Sigmoid colon (tissue), 7 donors: ENCODE measurements around the gene EHD4. TPM values are rescaled to one million over a fixed set of nuclear protein-coding genes. Genes with fewer than 3 reads are reported as not detected.

ENCODE experiments used
- DNase-seq: peaks from one replicate; pipeline ENCODE4 v3.0.0-alpha.2; 2019
- H3K27ac ChIP-seq, 4 donors: fragments of 200-600 bp; sonication (generic); one replicate each; pipeline ENCODE4 v1.5.1; 2016 to 2019; ENCODE audit warnings: mild to moderate bottlenecking in 1 of 4
- H3K27me3 ChIP-seq, 3 donors: fragments of 200-600 bp; sonication (generic); one replicate each; pipeline ENCODE4 v1.5.1; 2019; ENCODE audit warnings: mild to moderate bottlenecking in 1 of 3
- H3K36me3 ChIP-seq, 4 donors: fragments of 200-600 bp; sonication (generic); one replicate each; pipeline ENCODE4 v1.5.1; 2016 to 2019
- H3K4me1 ChIP-seq, 4 donors: fragments of 200-600 bp; sonication (generic); one replicate each; pipeline ENCODE4 v1.5.1; 2017 to 2019
- H3K4me3 ChIP-seq, 4 donors: fragments of 200-600 bp; sonication (generic); one replicate each; pipeline ENCODE4 v1.5.1; 2017 to 2019; ENCODE audit warnings: mild to moderate bottlenecking in 2 of 4, moderate library complexity in 1 of 4
- H3K9me3 ChIP-seq, 4 donors: fragments of 200-600 bp in 3 of 4; sonication (generic) in 3 of 4; one replicate each; pipeline versions ENCODE4 v1.5.1 to v1.6.1; 2013 to 2019
- CTCF ChIP-seq, 4 experiments: fragments of 450-650 bp in 3 of 4; fragments of 200-600 bp in 1 of 4; IDR thresholded peaks; one replicate each; pipeline ENCODE4 v1.5.1; 2016 to 2019; ENCODE audit warnings: antibody characterized with exemption in 4 of 4, mild to moderate bottlenecking in 3 of 4, moderate library complexity in 2 of 4
- EP300 ChIP-seq, 4 donors: sonication (generic); formaldehyde crosslinking; IDR thresholded peaks; one replicate each; pipeline ENCODE4 v1.6.1; 2017; ENCODE audit warnings: antibody characterized with exemption in 4 of 4
- POLR2A ChIP-seq, 2 donors: fragments of 450-650 bp; IDR thresholded peaks; one replicate each; pipeline ENCODE4 v1.6.1; 2016; ENCODE audit warnings: antibody characterized with exemption in 2 of 2, mild to moderate bottlenecking in 2 of 2, moderate library complexity in 2 of 2
- POLR2AphosphoS5 ChIP-seq, 4 donors: sonication (generic); formaldehyde crosslinking; IDR thresholded peaks; one replicate each; pipeline ENCODE4 v1.6.1; 2017; ENCODE audit warnings: antibody characterized with exemption in 4 of 4
- WGBS, 2 donors: extraction: QIAGEN DNeasy Blood & Tissue Kit; methylation state at CpG; one replicate each; pipeline ENCODE4 v1.1.7; 2013; 5-methylcytosine and 5-hydroxymethylcytosine counted together
- intact Hi-C: fragments of 100-400 bp; cut with DNase I; formaldehyde crosslinking; loops from one replicate; pipeline ENCODE4 v1.15.1; 2023
- polyA plus RNA-seq, 3 donors: library from polyadenylated mRNA; stranded (reverse); fragments of 200-250 nt; gene quantifications; one replicate each; pipeline ENCODE4 v1.2.3, GENCODE V29; 2013
- total RNA-seq, 4 donors: library from RNA; depleted of rRNA; stranded (reverse); fragments of >200 nt; gene quantifications; one replicate each; pipeline ENCODE4 v1.1.0, GENCODE V29; 2016
- donor health status: healthy with polysubstance abuse.
- donor health status: Bipolar disorder and iron deficiency.
- donor health status: healthy.

EHD4 gene
- total and polyA plus RNA-seq, 7 donors, result 8.9 to 37.0 (median 13.0) TPM

GRCh38 chr15:41993472-41994170 lies 21.3 kb upstream of the EHD4 start:
- H3K36me3 ChIP-seq, result no peaks in the 10 kb centered on the region
- no peak overlapping the region for H3K4me3 ChIP-seq
- H3K27ac ChIP-seq, result no peak overlapping the region
- 90 to 92% methylated on average over 11 of the region's 11 CpGs for WGBS, 2 donors
- no peak for DNase-seq
- H3K4me1 ChIP-seq, result no peaks in the 10 kb centered on the region
- H3K27me3 ChIP-seq, result peaks cover 0 to 12% (median 0%) of the 10 kb centered on the region in 3 donors
- intact Hi-C loops, result no loop called here
- H3K9me3 ChIP-seq, result no peaks in the 10 kb centered on the region
- TF ChIP-seq CTCF (IDR thresholded peaks at IDR 0.05) (no peak), POLR2AphosphoS5 (IDR thresholded peaks at IDR 0.05) (no peak), POLR2A (IDR thresholded peaks at IDR 0.05) (no peak), EP300 (IDR thresholded peaks at IDR 0.05) (no peak)

- no peak for DNase-seq
- TF ChIP-seq POLR2AphosphoS5 (IDR thresholded peaks at IDR 0.05), result no peak
- TF ChIP-seq CTCF (IDR thresholded peaks at IDR 0.05), result no peak
- no peak for TF ChIP-seq POLR2A (IDR thresholded peaks at IDR 0.05)
- no peak for TF ChIP-seq EP300 (IDR thresholded peaks at IDR 0.05)
- intact Hi-C loops, result no loop called here
- 91 to 94% methylated on average over 7 of the region's 7 CpGs for WGBS, 2 donors
- no peaks in the 10 kb centered on the region for H3K4me1 ChIP-seq
- no peak overlapping the region for H3K27ac ChIP-seq
- H3K4me3 ChIP-seq, result no peak overlapping the region
- H3K9me3 ChIP-seq, result no peaks in the 10 kb centered on the region
- peaks cover 0 to 12% (median 0%) of the 10 kb centered on the region in 3 donors for H3K27me3 ChIP-seq
- H3K36me3 ChIP-seq, result no peaks in the 10 kb centered on the region
Observed at GRCh38 chr15:41992803-41993190, 20.4 kb upstream of the EHD4 start.

- no peaks in the 10 kb centered on the region for H3K9me3 ChIP-seq
- WGBS, 2 donors, result 92 to 93% methylated on average over 18 of the region's 18 CpGs
- H3K4me1 ChIP-seq, result no peaks in the 10 kb centered on the region
- no peak overlapping the region for H3K4me3 ChIP-seq
- intact Hi-C loops, result no loop called here
- no peaks in the 10 kb centered on the region for H3K36me3 ChIP-seq
- no peak for DNase-seq
- peaks cover 0 to 12% (median 0%) of the 10 kb centered on the region in 3 donors for H3K27me3 ChIP-seq
- H3K27ac ChIP-seq, result no peak overlapping the region
- TF ChIP-seq EP300 (IDR thresholded peaks at IDR 0.05) (no peak), CTCF (IDR thresholded peaks at IDR 0.05) (no peak), POLR2A (IDR thresholded peaks at IDR 0.05) (no peak), POLR2AphosphoS5 (IDR thresholded peaks at IDR 0.05) (no peak)
Observed at GRCh38 chr15:41992151-41992802, 19.9 kb upstream of the EHD4 start.

- intact Hi-C loops, result loop anchor here (1.0 kb wide), 1 partner anchor 94 kb away; no protein-coding TSS in a partner anchor
- H3K9me3 ChIP-seq, result no peaks in the 10 kb centered on the region
- no peak for DNase-seq
Observed at GRCh38 chr15:41990691-41991090, 18.3 kb upstream of the EHD4 start.

More at GRCh38 chr15:41990691-41991090, 18.3 kb upstream of the EHD4 start:
- TF ChIP-seq POLR2A (IDR thresholded peaks at IDR 0.05) (no peak), EP300 (IDR thresholded peaks at IDR 0.05) (no peak), CTCF (IDR thresholded peaks at IDR 0.05) (no peak), POLR2AphosphoS5 (IDR thresholded peaks at IDR 0.05) (no peak)
- H3K36me3 ChIP-seq, result no peaks in the 10 kb centered on the region
- WGBS, 2 donors, result 70 to 74% methylated on average over 3 of the region's 3 CpGs
- peaks cover 0 to 12% (median 0%) of the 10 kb centered on the region in 3 donors for H3K27me3 ChIP-seq
- no peak overlapping the region for H3K27ac ChIP-seq
- H3K4me3 ChIP-seq, result no peak overlapping the region
- no peaks in the 10 kb centered on the region for H3K4me1 ChIP-seq
